B cell (primary cell): ENCODE data around the gene AXL. TPM values are rescaled to one million over a fixed set of nuclear protein-coding genes. Genes with fewer than 3 reads are reported as not detected.

Source experiments
- ATAC-seq: fragments of 200-7000 bp; cut with Tn5 transposase; one replicate; pipeline ENCODE4 v1.10.0; 2021; ENCODE audit warnings: low read depth, mild to moderate bottlenecking, moderate number of reproducible peaks, moderate library complexity
- CTCF ChIA-PET: fragments of 350-600 bp; sonication (Branson Sonifier 250); formaldehyde crosslinking; loops from one replicate; lab custom pipeline; 2021; ENCODE audit warnings: antibody characterized with exemption, inconsistent platforms; lab: Charles Lee
- POLR2A ChIA-PET: fragments of 350-600 bp; sonication (Branson Sonifier 250); formaldehyde crosslinking; loops from one replicate; lab custom pipeline; 2021; ENCODE audit warnings: antibody characterized with exemption; lab: Charles Lee
- DNase-seq: peaks from one replicate; pipeline ENCODE4 v3.0.0; 2013
- H2AFZ ChIP-seq: 2 replicates; pipeline ENCODE4 v1.6.1; 2012; ENCODE audit warnings: mild to moderate bottlenecking, low read depth, low read length; ENCODE audit not compliant: insufficient read depth, poor library complexity, severe bottlenecking
- H3K27ac ChIP-seq, 2 donors: 1 replicate in 1 of 2; 2 replicates in 1 of 2; pipeline ENCODE4 v1.5.1; 2012 to 2013; ENCODE audit warnings: low read length in 2 of 2, mild to moderate bottlenecking in 2 of 2, moderate library complexity in 1 of 2
- H3K27me3 ChIP-seq, 4 experiments: fragments of 200-600 bp in 1 of 4; sonication (generic) in 1 of 4; replicated peaks in 1 of 4; 1 replicate in 2 of 4; 2 replicates in 2 of 4; pipeline versions ENCODE4 v1.6.1 to v1.7.0; 2013 to 2016; ENCODE audit warnings: low read length in 3 of 4, mild to moderate bottlenecking in 2 of 4, mixed read lengths in 1 of 4, moderate library complexity in 1 of 4; ENCODE audit not compliant: insufficient read depth in 4 of 4, control insufficient read depth in 3 of 4; ENCODE audit errors: control extremely low read depth in 1 of 4
- H3K36me3 ChIP-seq, 2 experiments: replicated peaks in 1 of 2; 1 replicate in 1 of 2; 2 replicates in 1 of 2; pipeline versions ENCODE4 v1.6.1 to v1.7.1; 2013; ENCODE audit warnings: low read length in 1 of 2; ENCODE audit not compliant: insufficient read depth in 2 of 2, control insufficient read depth in 1 of 2; ENCODE audit errors: control extremely low read depth in 1 of 2, extremely low read depth in 1 of 2
- H3K4me1 ChIP-seq, 2 donors: fragments of 200-600 bp in 1 of 2; sonication (generic) in 1 of 2; 1 replicate in 1 of 2; 2 replicates in 1 of 2; pipeline versions ENCODE4 v1.5.1 to v1.6.1; 2013 to 2017; ENCODE audit warnings: low read length in 2 of 2; ENCODE audit not compliant: control insufficient read depth in 2 of 2, insufficient read depth in 2 of 2
- H3K4me2 ChIP-seq: replicated peaks from 2 replicates; pipeline ENCODE3; 2012; ENCODE audit warnings: mild to moderate bottlenecking, low read depth, low read length; ENCODE audit not compliant: poor library complexity, severe bottlenecking
- H3K4me3 ChIP-seq, 5 experiments: fragments of 200-600 bp in 1 of 5; sonication (generic) in 1 of 5; 1 replicate in 3 of 5; 2 replicates in 2 of 5; pipeline versions ENCODE4 v1.5.1 to v1.7.0; 2011 to 2016; ENCODE audit warnings: low read length in 4 of 5, mild to moderate bottlenecking in 4 of 5, low read depth in 2 of 5, control low read depth in 1 of 5, moderate library complexity in 1 of 5; ENCODE audit not compliant: insufficient read depth in 1 of 5; ENCODE audit errors: control extremely low read depth in 1 of 5, extremely low read depth in 1 of 5
- H3K79me2 ChIP-seq: fragments of 200-600 bp; sonication (generic); one replicate; pipeline ENCODE4 v1.6.0; 2016; ENCODE audit warnings: low read length; ENCODE audit not compliant: control insufficient read depth, insufficient read depth
- H3K9ac ChIP-seq: fragments of 200-600 bp; sonication (generic); 2 replicates; pipeline ENCODE4 v1.6.1; 2017; ENCODE audit warnings: mild to moderate bottlenecking, low read length, moderate library complexity
- H3K9me3 ChIP-seq, 3 donors: one replicate each; pipeline versions ENCODE4 v1.6.1 to v1.7.1; 2013; ENCODE audit warnings: low read length in 2 of 3; ENCODE audit not compliant: control insufficient read depth in 2 of 3, insufficient read depth in 1 of 3; ENCODE audit errors: control extremely low read depth in 1 of 3
- H4K20me1 ChIP-seq: 2 replicates; pipeline ENCODE4 v1.6.0; 2012; ENCODE audit warnings: mild to moderate bottlenecking, low read length; ENCODE audit not compliant: insufficient read depth, control insufficient read depth, poor library complexity, severe bottlenecking
- H3K27ac Mint-ChIP-seq: one replicate; pipeline ENCODE4 v1.8.0; 2021; ENCODE audit warnings: mixed read lengths
- H3K27me3 Mint-ChIP-seq: one replicate; pipeline ENCODE4 v1.8.0; 2021; ENCODE audit warnings: mixed read lengths
- H3K4me1 Mint-ChIP-seq: one replicate; pipeline ENCODE4 v1.8.0; 2021; ENCODE audit warnings: mixed read lengths
- H3K4me3 Mint-ChIP-seq: one replicate; pipeline ENCODE4 v1.8.0; 2021; ENCODE audit warnings: mixed read lengths
- H3K9me3 Mint-ChIP-seq: one replicate; pipeline ENCODE4 v1.8.0; 2022; ENCODE audit warnings: mixed read lengths; ENCODE audit not compliant: insufficient read depth
- EZH2 ChIP-seq: IDR thresholded peaks from 2 replicates; pipeline ENCODE4 v1.6.1; 2012; ENCODE audit warnings: borderline replicate concordance, low read depth, mild to moderate bottlenecking, moderate library complexity, low read length; ENCODE audit not compliant: insufficient read depth, poor library complexity, severe bottlenecking
- WGBS: methylation state at CpG from one replicate; pipeline ENCODE4 v1.1.5; 2013; ENCODE audit warnings: missing lambda C conversion rate; ENCODE audit not compliant: insufficient coverage; 5-methylcytosine and 5-hydroxymethylcytosine counted together
- intact Hi-C: fragments of 100-400 bp; cut with micrococcal nuclease; formaldehyde crosslinking; loops from one replicate; pipeline ENCODE4 v1.10.0; 2022
- polyA plus RNA-seq: library from polyadenylated mRNA; depleted of rRNA; stranded (reverse); fragments of >200 nt; gene quantifications from 2 replicates; pipeline ENCODE4 v1.2.3, GENCODE V29; 2012
- total RNA-seq, 2 donors: library from RNA; stranded (reverse); fragments of 120-200 nt in 1 of 2; gene quantifications; 1 replicate in 1 of 2; 2 replicates in 1 of 2; pipeline versions ENCODE4 v1.2.3 to v1.2.4, GENCODE V29; 2013 to 2022
- TF ChIP-seq, protein P1 (sequence below): fragments of 200-600 bp; IDR thresholded peaks from one replicate; pipeline ENCODE4 v1.8.0; 2022; ENCODE audit warnings: antibody characterized with exemption, mild to moderate bottlenecking

Gene AXL
- total and polyA plus RNA-seq, 2 donors (not counting 1 experiment from before 2014, with no cell fraction given) = not detected

DNA sequence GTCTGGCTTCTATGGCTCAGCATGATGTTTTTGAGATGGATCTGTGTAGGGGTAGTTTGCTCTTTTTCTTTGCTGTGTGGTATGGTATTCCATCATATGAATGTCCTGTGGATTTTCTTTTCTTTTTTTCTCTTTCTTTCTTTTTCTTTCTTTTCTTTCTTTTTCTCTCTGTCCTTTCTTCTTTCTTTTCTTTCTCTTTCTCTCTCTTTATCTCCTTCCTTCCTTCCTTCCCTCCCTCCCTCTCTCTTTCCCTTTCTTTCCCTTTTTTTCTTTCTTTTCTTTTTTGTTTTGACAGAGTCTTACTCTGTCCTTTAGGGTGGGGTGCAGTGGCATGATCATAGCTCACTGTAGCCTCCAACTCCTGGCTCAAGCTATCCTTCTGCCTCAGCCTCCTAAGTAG, 36.1 kb downstream of the AXL start:
- H4K20me1 ChIP-seq = no peaks in the 10 kb centered on the region
- no peak for ATAC-seq
- POLR2A ChIA-PET = no interaction called here
- no peak overlapping the region for H3K27ac ChIP-seq
- H3K36me3 ChIP-seq = no peaks in the 10 kb centered on the region
- H3K9me3 Mint-ChIP-seq = peaks cover 2% of the 10 kb centered on the region
- peaks cover 0 to 6% (median 0%) of the 10 kb centered on the region in 3 donors for H3K9me3 ChIP-seq
- no peak overlapping the region for H3K27ac Mint-ChIP-seq
- H3K4me1 Mint-ChIP-seq = no peaks in the 10 kb centered on the region
- DNase-seq = no peak
- no peaks in the 10 kb centered on the region for H3K79me2 ChIP-seq
- CTCF ChIA-PET = interaction anchor here (0.7 kb wide), 2 partner anchors 131 to 291 kb away, joined by 3 read pairs; no protein-coding TSS in a partner anchor
- H3K27me3 Mint-ChIP-seq = peaks cover 5% of the 10 kb centered on the region
- intact Hi-C loops = no loop called here
- H3K4me2 ChIP-seq = no peak overlapping the region
- H3K4me3 Mint-ChIP-seq = no peak overlapping the region
- TF ChIP-seq, protein P1, sequence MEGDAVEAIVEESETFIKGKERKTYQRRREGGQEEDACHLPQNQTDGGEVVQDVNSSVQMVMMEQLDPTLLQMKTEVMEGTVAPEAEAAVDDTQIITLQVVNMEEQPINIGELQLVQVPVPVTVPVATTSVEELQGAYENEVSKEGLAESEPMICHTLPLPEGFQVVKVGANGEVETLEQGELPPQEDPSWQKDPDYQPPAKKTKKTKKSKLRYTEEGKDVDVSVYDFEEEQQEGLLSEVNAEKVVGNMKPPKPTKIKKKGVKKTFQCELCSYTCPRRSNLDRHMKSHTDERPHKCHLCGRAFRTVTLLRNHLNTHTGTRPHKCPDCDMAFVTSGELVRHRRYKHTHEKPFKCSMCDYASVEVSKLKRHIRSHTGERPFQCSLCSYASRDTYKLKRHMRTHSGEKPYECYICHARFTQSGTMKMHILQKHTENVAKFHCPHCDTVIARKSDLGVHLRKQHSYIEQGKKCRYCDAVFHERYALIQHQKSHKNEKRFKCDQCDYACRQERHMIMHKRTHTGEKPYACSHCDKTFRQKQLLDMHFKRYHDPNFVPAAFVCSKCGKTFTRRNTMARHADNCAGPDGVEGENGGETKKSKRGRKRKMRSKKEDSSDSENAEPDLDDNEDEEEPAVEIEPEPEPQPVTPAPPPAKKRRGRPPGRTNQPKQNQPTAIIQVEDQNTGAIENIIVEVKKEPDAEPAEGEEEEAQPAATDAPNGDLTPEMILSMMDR = no peak
- no peak for TF ChIP-seq EZH2
- H3K27me3 ChIP-seq = peaks cover 0 to 2% (median 0%) of the 10 kb centered on the region in 4 experiments
- no peak overlapping the region for H3K9ac ChIP-seq
- H3K4me1 ChIP-seq = no peaks in the 10 kb centered on the region
- H2AFZ ChIP-seq = no peak overlapping the region
- no peak overlapping the region for H3K4me3 ChIP-seq

DNA sequence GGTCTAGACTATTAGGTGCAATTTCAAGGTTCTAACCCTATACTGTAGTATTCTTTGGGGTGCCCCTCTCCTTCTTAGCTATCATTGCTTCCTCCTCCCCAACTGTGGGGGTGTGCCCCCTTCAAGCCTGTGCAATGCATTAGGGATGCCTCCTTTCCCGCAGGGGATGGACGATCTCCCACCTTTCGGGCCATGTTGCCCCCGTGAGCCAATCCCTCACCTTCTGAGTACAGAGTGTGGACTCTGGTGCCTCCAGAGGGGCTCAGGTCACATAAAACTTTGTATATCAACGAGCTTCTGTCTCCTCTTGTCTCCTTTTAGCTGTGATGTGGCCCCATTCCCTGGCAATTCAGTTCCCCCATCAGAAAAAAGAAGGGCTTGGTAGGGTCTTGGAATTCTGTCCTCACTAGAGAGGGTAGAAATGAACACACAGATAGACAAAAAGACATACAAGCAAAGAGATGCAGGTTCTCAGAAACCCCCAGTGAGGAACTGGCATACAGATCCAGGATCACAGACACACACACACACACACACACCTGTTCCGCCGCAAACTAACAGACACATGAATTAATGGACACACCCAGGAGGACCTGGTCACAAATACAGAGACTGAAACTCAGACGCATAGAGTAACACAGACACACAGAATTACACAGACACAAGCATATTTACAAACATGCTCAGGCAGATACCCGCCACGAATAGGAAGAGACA, 42.6 kb downstream of the AXL start:
- ChIA-PET POLR2A (interaction anchor here (0.7 to 3.7 kb wide), 4 partner anchors 41 to 615 kb away, joined by 3 to 46 read pairs (median 10); partner anchors contain the start of gene TGFB1), CTCF (interaction anchor here (0.7 to 7.9 kb wide), 10 partner anchors 10 to 287 kb away, joined by 3 to 67 read pairs (median 10); partner anchors contain the start of genes B9D2 and CCDC97)
- WGBS = 66% methylated on average over 9 of the region's 10 CpGs
- peaks cover 25% of the 10 kb centered on the region for H3K79me2 ChIP-seq
- Mint-ChIP-seq H3K27ac (peak overlapping the region; percentile 100), H3K4me1 (peaks cover 25% of the 10 kb centered on the region), H3K9me3 (peaks cover 2% of the 10 kb centered on the region), H3K27me3 (no peaks in the 10 kb centered on the region), H3K4me3 (peak overlapping the region; percentile 98)
- H3K36me3 ChIP-seq = peaks cover 0 to 1% of the 10 kb centered on the region in 2 experiments
- intact Hi-C loops = loop anchor here (1.0 to 10.0 kb wide), 11 partner anchors 135 to 1919 kb away; partner anchors contain the start of genes ACTMAP, AKT2, BLVRB and CD79A
- no peaks in the 10 kb centered on the region for H3K27me3 ChIP-seq
- H3K9ac ChIP-seq = peak overlapping the region; percentile 89
- H3K27ac ChIP-seq = peak overlapping the region; percentile 94 to 99
- H3K9me3 ChIP-seq = peaks cover 0 to 6% (median 0%) of the 10 kb centered on the region in 3 donors
- DNase-seq (no peak), ATAC-seq (no peak)
- TF ChIP-seq EZH2 = no peak
- TF ChIP-seq, protein P1 = no peak
- peaks cover 9% of the 10 kb centered on the region for H4K20me1 ChIP-seq
- H3K4me3 ChIP-seq = peak overlapping the region in 4 of 5 experiments; percentile 60 to 93 (median 81)
- peaks cover 14 to 28% of the 10 kb centered on the region in 2 donors for H3K4me1 ChIP-seq
- H2AFZ ChIP-seq = peak overlapping the region; percentile 79
- peak overlapping the region; percentile 80 for H3K4me2 ChIP-seq
